NB4 (cell line): Measurements from ENCODE around the gene SREBF1.

Experiments
- TF ChIP-seq, protein P1 (sequence below): IDR thresholded peaks from one replicate; pipeline ENCODE4 v1.5.1; 2012; ENCODE audit warnings: low read depth, low read length
- TF ChIP-seq, protein P2 (sequence below): IDR thresholded peaks from 2 replicates; pipeline ENCODE4 v1.6.1; 2011; ENCODE audit warnings: low read depth, low read length

DNA sequence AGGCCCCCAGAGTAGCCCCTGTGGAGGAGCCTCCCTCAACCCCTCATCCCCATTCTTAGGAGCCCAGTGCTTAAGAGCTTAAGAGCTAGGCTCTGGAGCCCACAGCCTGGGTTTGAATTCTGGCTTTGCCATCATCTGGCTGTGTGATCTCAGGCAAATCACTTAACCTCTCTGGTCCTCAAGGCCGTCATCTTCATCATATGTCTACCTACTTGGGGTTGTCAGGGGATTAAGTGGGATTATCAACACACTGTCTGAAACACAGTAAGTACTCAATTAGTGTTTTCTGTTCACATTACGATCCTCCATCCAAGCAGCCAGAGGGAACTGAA, 4.8 kb downstream of the SREBF1 start:
- TF ChIP-seq, protein P1, sequence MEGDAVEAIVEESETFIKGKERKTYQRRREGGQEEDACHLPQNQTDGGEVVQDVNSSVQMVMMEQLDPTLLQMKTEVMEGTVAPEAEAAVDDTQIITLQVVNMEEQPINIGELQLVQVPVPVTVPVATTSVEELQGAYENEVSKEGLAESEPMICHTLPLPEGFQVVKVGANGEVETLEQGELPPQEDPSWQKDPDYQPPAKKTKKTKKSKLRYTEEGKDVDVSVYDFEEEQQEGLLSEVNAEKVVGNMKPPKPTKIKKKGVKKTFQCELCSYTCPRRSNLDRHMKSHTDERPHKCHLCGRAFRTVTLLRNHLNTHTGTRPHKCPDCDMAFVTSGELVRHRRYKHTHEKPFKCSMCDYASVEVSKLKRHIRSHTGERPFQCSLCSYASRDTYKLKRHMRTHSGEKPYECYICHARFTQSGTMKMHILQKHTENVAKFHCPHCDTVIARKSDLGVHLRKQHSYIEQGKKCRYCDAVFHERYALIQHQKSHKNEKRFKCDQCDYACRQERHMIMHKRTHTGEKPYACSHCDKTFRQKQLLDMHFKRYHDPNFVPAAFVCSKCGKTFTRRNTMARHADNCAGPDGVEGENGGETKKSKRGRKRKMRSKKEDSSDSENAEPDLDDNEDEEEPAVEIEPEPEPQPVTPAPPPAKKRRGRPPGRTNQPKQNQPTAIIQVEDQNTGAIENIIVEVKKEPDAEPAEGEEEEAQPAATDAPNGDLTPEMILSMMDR, result no peak
- TF ChIP-seq, protein P2, sequence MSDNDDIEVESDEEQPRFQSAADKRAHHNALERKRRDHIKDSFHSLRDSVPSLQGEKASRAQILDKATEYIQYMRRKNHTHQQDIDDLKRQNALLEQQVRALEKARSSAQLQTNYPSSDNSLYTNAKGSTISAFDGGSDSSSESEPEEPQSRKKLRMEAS, result no peak
